ENCODE measurements around the gene PET100.

The PET100 gene

GRCh38 chr19:7612282-7613274 is 17.0 kb upstream of the PET100 start:
- DNase-seq (ENCODE audit: low spot score), result no peak

DNA sequence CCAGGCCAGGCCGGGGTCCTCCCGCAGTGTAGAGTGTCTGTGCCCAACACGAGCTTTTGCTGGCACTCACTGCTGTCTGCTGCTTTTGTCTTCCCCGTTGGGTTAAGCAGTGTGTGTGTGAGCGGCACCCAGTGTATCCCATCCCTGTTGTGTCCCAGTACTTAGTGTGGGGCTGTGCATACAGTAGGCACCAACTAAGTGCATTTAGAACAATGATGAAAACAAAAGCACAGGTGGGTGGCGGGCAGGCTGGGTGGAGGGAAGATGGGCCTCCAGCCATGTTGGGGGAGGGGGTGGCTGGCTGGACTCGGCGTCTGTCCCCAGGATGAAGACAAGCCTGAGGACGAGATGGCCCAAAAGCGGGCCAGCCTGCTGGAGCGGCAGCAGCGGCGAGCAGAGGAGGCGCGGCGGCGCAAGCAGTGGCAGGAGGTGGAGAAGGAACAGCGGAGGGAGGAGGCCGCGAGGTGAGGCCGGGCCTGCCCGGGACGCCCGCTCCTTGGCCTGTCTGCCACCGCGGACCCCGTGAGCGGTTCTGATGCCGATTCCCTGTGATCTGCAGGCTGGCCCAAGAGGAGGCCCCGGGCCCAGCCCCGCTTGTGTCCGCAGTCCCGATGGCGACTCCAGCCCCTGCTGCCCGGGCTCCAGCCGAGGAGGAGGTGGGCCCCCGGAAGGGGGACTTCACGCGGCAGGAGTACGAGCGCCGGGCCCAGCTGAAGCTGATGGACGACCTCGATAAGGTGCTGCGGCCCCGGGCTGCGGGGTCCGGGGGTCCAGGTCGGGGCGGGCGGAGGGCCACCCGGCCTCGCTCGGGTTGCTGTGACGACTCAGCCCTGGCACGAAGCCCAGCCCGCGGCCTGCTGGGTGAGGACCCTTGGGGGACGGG is 14.5 kb upstream of the PET100 start:
- no peak for DNase-seq (ENCODE audit: low spot score)

GRCh38 chr19:7617172-7617571 is 12.4 kb upstream of the PET100 start:
- no peak for DNase-seq (ENCODE audit: low spot score)

GRCh38 chr19:7617735-7618134 is 11.9 kb upstream of the PET100 start:
- no peak for DNase-seq (ENCODE audit: low spot score)

- DNase-seq (ENCODE audit: low spot score), result no peak
Observed at GRCh38 chr19:7618348-7618747, 11.2 kb upstream of the PET100 start.

DNA sequence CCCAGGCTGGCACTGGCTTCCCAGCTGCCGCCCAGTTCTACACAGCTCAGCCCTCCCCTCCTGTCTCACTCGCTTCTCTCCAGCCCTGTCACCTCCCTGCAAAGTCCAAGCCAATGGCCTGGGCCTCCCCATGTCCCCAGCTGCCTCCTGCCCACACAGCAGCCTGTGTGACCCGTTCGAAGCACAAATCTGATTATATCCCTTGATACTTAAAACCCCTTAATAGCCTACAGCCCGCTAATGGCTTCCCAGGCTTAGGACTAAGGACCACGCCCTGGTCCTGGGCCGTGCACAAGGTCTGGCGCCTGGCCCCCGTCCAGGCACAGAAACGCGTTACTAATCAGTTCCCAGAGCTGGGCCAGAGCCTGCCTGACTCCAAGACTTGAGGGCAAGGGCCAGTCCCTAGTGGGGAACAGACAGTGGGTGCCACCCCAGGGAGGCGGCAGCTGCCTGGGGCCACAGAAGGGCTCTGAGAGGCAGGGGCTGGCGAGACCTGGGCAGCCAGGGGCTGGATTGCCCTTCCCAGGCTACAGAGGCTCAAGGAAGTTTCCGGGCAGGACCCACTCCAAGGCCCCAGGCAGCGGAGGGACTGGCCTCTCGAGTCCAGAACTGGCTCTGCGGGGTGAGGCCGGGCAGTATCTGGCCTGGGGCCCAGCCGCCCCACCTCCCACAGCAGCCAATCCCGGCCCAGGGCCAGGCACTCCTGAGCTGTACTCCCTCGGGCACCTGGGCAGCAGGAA is 10.7 kb upstream of the PET100 start:
- DNase-seq (ENCODE audit: low spot score), result no peak

DNA sequence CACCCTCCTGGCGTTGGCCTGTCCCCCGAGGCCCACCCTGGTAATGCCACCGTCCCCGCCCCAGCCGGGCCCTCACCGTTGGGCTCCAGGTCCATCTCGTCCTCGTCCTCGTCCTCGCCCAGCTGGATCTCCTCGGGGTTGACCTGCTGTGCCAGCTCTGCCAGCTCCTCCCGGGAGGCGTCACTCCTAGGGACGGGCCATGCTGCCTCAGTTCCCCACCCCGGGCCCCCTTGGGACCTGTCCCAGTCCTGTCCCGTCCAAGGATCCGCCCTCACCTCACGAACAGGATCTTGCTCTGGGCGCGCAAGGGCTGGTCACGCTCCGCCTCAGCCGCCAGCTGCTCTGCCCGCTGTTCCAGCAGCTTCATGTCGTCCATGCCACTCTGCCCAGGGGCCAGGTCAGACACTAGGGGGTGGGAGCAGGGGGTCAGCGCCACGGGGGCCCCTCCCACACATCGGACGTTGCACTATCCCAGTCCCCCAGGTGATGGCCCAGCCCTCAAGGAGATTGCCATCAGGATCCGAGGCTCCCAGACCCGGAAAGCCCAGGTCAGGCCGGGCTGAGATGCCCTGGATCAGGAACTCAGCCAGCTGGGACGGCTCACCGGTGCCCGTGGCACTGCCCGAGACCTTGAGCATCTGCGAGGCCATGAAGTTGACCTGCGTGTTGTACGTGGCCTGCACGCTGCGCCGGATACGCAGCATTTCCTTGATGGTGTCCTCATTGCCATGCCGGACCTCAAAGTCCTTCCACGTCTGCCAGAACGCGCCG is 9.7 kb upstream of the PET100 start:
- no peak for DNase-seq (ENCODE audit: low spot score)

GRCh38 chr19:7620442-7621412 is 8.9 kb upstream of the PET100 start:
- no peak for DNase-seq (ENCODE audit: low spot score)

- no peak for DNase-seq (ENCODE audit: low spot score)
Observed at GRCh38 chr19:7622933-7623685, 6.5 kb upstream of the PET100 start.

DNA sequence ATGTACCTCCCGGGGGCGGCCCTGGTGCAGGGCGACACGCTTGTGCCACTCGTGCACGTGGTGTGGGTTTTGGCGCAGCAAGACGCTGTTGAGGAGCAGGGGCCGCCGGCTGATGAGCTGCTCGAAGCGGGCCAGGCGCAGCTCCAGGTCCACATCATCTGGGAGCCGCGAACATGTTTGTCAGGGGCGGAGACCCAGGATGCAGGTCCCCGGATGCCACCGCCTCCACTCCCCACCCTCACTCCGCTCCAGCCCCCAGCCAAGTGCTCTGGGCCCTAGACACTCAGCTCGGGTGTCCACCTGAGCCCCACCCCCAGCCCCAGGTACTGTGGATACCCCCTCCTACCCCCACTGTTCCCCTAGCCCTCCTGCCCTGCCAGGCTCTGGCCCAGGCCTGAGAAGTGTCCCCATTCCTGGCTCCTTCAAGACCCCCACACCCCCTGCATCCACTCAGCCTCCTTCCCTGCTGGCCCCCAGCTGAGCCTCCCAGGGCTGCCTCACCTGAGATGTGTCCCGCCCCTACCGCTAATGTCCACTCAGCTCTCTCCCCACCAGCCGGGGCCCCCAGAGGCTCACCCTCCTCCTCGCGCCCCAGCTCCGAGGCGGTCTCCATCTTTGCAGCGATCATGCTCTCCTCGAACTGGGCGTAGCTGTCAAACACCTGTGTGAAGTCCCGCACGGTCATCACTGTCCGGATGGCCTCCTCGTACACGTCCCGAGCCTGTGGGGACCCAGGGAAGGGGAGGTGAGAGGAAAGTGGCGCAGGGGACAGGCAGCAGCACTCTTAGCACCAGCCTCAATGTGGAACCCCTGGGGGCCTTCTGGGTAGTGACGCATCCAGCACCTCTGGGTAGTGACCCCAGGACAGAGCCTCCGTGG is 5.6 kb upstream of the PET100 start:
- no peak for DNase-seq (ENCODE audit: low spot score)

- DNase-seq (ENCODE audit: low spot score), result no peak
Observed at GRCh38 chr19:7624810-7625209, 4.8 kb upstream of the PET100 start.

DNA sequence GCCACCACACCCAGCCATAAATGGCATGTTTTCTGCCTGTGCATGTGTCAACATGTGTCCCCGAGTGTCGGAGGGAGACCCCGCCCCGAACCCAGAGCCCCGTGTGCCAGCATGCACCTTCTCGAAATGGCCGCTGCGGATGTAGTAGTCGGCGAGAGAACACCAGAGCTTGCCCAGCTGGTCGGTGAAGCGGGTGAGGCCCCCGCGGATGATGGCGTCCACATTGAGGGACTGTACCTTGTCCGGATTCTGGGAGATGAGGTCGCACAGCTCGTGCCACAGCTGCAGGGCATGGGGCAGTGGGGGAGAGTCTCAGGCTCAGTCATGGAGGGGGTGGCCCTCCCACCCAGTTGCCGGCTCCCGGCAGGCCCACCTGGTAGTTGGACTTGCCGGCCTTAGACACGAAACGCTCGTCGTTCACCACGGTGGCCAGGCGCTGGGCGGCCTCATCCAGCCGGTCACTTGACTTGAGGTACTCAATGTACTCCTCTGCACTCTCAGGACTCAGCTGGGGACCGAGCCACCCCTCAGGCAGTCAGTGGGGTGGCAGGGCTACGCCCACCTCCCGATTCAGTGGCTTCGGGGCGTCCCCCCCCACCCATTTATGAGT is 3.7 kb upstream of the PET100 start:
- DNase-seq (ENCODE audit: low spot score), result no peak

DNA sequence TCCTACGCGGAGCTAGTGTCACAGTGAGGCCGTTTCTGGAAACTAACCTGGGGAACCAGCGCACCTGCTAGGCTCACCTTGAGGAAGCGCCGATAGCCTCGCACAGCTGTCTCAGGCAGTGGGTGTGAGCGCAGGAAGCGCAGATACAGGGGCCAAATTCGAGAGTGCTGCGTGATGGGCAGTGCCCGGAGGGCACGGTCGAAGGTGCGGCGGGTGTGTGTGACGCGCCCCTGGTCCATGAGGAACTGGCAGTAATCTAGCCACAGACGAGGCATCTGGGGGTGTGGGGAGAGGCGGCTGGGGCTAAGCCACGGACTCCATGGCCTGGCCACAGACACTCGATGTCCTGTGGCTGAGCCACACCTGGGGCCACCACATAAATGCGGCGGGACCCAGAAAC is 2.4 kb upstream of the PET100 start:
- no peak for DNase-seq (ENCODE audit: low spot score)

GRCh38 chr19:7628589-7629311 is 843 bp upstream of the PET100 start:
- DNase-seq (ENCODE audit: low spot score), result no peak

- DNase-seq (ENCODE audit: low spot score), result no peak
Observed at GRCh38 chr19:7631577-7631976, 2.0 kb downstream of the PET100 start.

- no peak for DNase-seq (ENCODE audit: low spot score)
Observed at GRCh38 chr19:7632340-7633203, 3.0 kb downstream of the PET100 start.
